Measurements from ENCODE around the gene CNP. TPM values are rescaled to one million over a fixed set of nuclear protein-coding genes. Genes with fewer than 3 reads are reported as not detected.
"Not testable (repeated sequence)": the region's sequence is repeated elsewhere in the genome, so short reads cannot be mapped to it uniquely, and the experiment has no call there.

The CNP gene
- total and polyA plus RNA-seq, 4 experiments from 2014 or later = 23.6 to 36.9 (median 33.4) TPM

- H3K27me3 ChIP-seq (ENCODE audit: insufficient read depth, low read length); CTCF ChIA-PET (ENCODE audit: partially characterized antibody); H3K4me3 ChIP-seq (ENCODE audit: low read length in 2 of 2); H3K9me3 ChIP-seq (ENCODE audit: control insufficient read depth in 1 of 2, low read length in 2 of 2); H3K36me3 Mint-ChIP-seq; H3K36me3 ChIP-seq (ENCODE audit: insufficient read depth, low read length); H3K9me3 Mint-ChIP-seq; DNase-seq; H3K27ac ChIP-seq (ENCODE audit: low read depth, low read length); H3K27me3 Mint-ChIP-seq: not testable (repeated sequence)
- POLR2A ChIA-PET (ENCODE audit: partially characterized antibody) = interaction anchor here (2.7 to 4.7 kb wide), 2 partner anchors 13 to 35 kb away, joined by 19 to 61 read pairs; partner anchors contain the start of genes ACLY and CNP
- intact Hi-C loops (cut with micrococcal nuclease) = loop anchor here (5.0 kb wide), 1 partner anchor 119 kb away; the partner anchor contains the start of genes FKBP10 and P3H4
- peak overlapping the region in 1 of 8 donors; percentile 4 for H3K4me3 Mint-ChIP-seq
- peak overlapping the region in 4 of 7 donors; percentile 37 to 91 (median 52) for H3K27ac Mint-ChIP-seq
- peaks cover 16 to 35% (median 23%) of the 10 kb centered on the region in 4 donors for H3K4me1 Mint-ChIP-seq
- H3K4me1 ChIP-seq (ENCODE audit: insufficient read depth, low read length) = peaks cover 23% of the 10 kb centered on the region
Observed at GRCh38 chr17:41931715-41932114, 34.9 kb upstream of the CNP start.

- Mint-ChIP-seq H3K27me3 (no peaks in the 10 kb centered on the region), H3K27ac (peak overlapping the region in 6 of 7 donors; percentile 3 to 91 (median 74)), H3K4me3 (peak overlapping the region in 3 of 8 donors; percentile 5 to 17 (median 17)), H3K9me3 (no peaks in the 10 kb centered on the region), H3K36me3 (no peaks in the 10 kb centered on the region), H3K4me1 (peaks cover 15 to 35% (median 23%) of the 10 kb centered on the region in 4 donors)
- no peak for DNase-seq
- no peaks in the 10 kb centered on the region for H3K27me3 ChIP-seq (ENCODE audit: insufficient read depth, low read length)
- ChIA-PET POLR2A (ENCODE audit: partially characterized antibody) (no interaction called here), CTCF (ENCODE audit: partially characterized antibody) (interaction anchor here (1.0 kb wide), 1 partner anchor 92 kb away, joined by 4 read pairs; no protein-coding TSS in a partner anchor)
- intact Hi-C loops (cut with micrococcal nuclease) = loop anchor here (5.0 kb wide), 1 partner anchor 121 kb away; the partner anchor contains the start of genes FKBP10 and P3H4
- peaks cover 23% of the 10 kb centered on the region for H3K4me1 ChIP-seq (ENCODE audit: insufficient read depth, low read length)
- no peaks in the 10 kb centered on the region for H3K36me3 ChIP-seq (ENCODE audit: insufficient read depth, low read length)
- no peaks in the 10 kb centered on the region for H3K9me3 ChIP-seq (ENCODE audit: control insufficient read depth in 1 of 2, low read length in 2 of 2)
- no peak overlapping the region for H3K27ac ChIP-seq (ENCODE audit: low read depth, low read length)
- H3K4me3 ChIP-seq (ENCODE audit: low read length in 2 of 2) = no peak overlapping the region
Observed at GRCh38 chr17:41932816-41933389, 33.7 kb upstream of the CNP start.

DNA sequence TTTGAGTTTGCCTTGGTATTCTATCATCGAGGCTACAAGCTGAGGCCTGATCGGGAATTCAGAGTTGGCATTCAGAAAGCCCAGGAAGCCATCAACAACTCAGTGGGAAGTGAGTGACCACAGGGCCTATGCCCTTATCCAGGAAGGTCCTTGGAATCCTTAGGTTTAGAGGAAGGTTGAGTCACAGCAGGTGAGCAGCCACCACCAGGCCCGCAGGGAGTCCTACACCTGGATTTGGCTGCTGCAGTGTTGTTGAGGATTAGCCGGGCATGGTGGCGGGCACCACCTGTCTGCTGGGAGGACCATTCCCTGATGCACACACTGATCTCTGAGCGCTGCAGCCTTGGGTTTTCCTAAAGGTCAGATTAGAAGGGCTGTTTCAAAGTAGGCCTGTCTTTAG lies 31.0 kb upstream of the CNP start:
- no peaks in the 10 kb centered on the region for H3K9me3 ChIP-seq (ENCODE audit: control insufficient read depth in 1 of 2, low read length in 2 of 2)
- no peak overlapping the region for H3K4me3 ChIP-seq (ENCODE audit: low read length in 2 of 2)
- no peaks in the 10 kb centered on the region for H3K36me3 Mint-ChIP-seq
- H3K27ac Mint-ChIP-seq = no peak overlapping the region
- no peaks in the 10 kb centered on the region for H3K9me3 Mint-ChIP-seq
- H3K4me1 ChIP-seq (ENCODE audit: insufficient read depth, low read length) = peaks cover 8% of the 10 kb centered on the region
- ChIA-PET POLR2A (ENCODE audit: partially characterized antibody) (no interaction called here), CTCF (ENCODE audit: partially characterized antibody) (interaction anchor here (1.4 kb wide), 2 partner anchors 30 to 83 kb away, joined by 3 read pairs; no protein-coding TSS in a partner anchor)
- DNase-seq = no peak
- no peak overlapping the region for H3K4me3 Mint-ChIP-seq
- H3K36me3 ChIP-seq (ENCODE audit: insufficient read depth, low read length) = no peaks in the 10 kb centered on the region
- no peaks in the 10 kb centered on the region for H3K27me3 Mint-ChIP-seq
- no peaks in the 10 kb centered on the region for H3K27me3 ChIP-seq (ENCODE audit: insufficient read depth, low read length)
- peaks cover 4 to 13% (median 6%) of the 10 kb centered on the region in 4 donors for H3K4me1 Mint-ChIP-seq
- intact Hi-C loops (cut with micrococcal nuclease) = no loop called here
- H3K27ac ChIP-seq (ENCODE audit: low read depth, low read length) = no peak overlapping the region

GRCh38 chr17:41937970-41938954 lies 28.3 kb upstream of the CNP start:
- no peaks in the 10 kb centered on the region for H3K27me3 Mint-ChIP-seq
- H3K4me3 Mint-ChIP-seq = no peak overlapping the region
- Histone ChIP-seq H3K27ac (ENCODE audit: low read depth, low read length) (no peak overlapping the region), H3K9me3 (ENCODE audit: control insufficient read depth in 1 of 2, low read length in 2 of 2) (no peaks in the 10 kb centered on the region), H3K4me3 (ENCODE audit: low read length in 2 of 2) (no peak overlapping the region), H3K4me1 (ENCODE audit: insufficient read depth, low read length) (no peaks in the 10 kb centered on the region), H3K36me3 (ENCODE audit: insufficient read depth, low read length) (no peaks in the 10 kb centered on the region), H3K27me3 (ENCODE audit: insufficient read depth, low read length) (no peaks in the 10 kb centered on the region)
- peak overlapping the region in 2 of 7 donors; percentile 23 for H3K27ac Mint-ChIP-seq
- intact Hi-C loops (cut with micrococcal nuclease) = no loop called here
- no peaks in the 10 kb centered on the region for H3K4me1 Mint-ChIP-seq
- H3K36me3 Mint-ChIP-seq = no peaks in the 10 kb centered on the region
- ChIA-PET CTCF (ENCODE audit: partially characterized antibody) (interaction anchor here (1.3 kb wide), 1 partner anchor 25 kb away, joined by 5 read pairs; no protein-coding TSS in a partner anchor), POLR2A (ENCODE audit: partially characterized antibody) (interaction anchor here (0.6 to 1.3 kb wide), 2 partner anchors 8 to 306 kb away, joined by 3 to 4 read pairs; partner anchors contain the start of gene ODAD4)
- DNase-seq = no peak
- H3K9me3 Mint-ChIP-seq = no peaks in the 10 kb centered on the region

- Histone ChIP-seq H3K9me3 (ENCODE audit: control insufficient read depth in 1 of 2, low read length in 2 of 2) (no peaks in the 10 kb centered on the region), H3K27me3 (ENCODE audit: insufficient read depth, low read length) (no peaks in the 10 kb centered on the region), H3K27ac (ENCODE audit: low read depth, low read length) (no peak overlapping the region), H3K4me1 (ENCODE audit: insufficient read depth, low read length) (no peaks in the 10 kb centered on the region), H3K36me3 (ENCODE audit: insufficient read depth, low read length) (no peaks in the 10 kb centered on the region), H3K4me3 (ENCODE audit: low read length in 2 of 2) (no peak overlapping the region)
- no peaks in the 10 kb centered on the region for H3K36me3 Mint-ChIP-seq
- CTCF ChIA-PET (ENCODE audit: partially characterized antibody) = no interaction called here
- H3K27ac Mint-ChIP-seq = no peak overlapping the region
- intact Hi-C loops (cut with micrococcal nuclease) = no loop called here
- POLR2A ChIA-PET (ENCODE audit: partially characterized antibody) = interaction anchor here (1.3 kb wide), 1 partner anchor 9 kb away, joined by 4 read pairs; the partner anchor contains the start of gene ODAD4
- no peak overlapping the region for H3K4me3 Mint-ChIP-seq
- DNase-seq = no peak
- no peaks in the 10 kb centered on the region for H3K4me1 Mint-ChIP-seq
- H3K27me3 Mint-ChIP-seq = no peaks in the 10 kb centered on the region
- no peaks in the 10 kb centered on the region for H3K9me3 Mint-ChIP-seq
Observed at GRCh38 chr17:41939044-41939692, 27.4 kb upstream of the CNP start.

- ChIA-PET CTCF (ENCODE audit: partially characterized antibody) (no interaction called here), POLR2A (ENCODE audit: partially characterized antibody) (interaction anchor here (1.3 kb wide), 1 partner anchor 9 kb away, joined by 4 read pairs; the partner anchor contains the start of gene ODAD4)
- H3K4me3 ChIP-seq (ENCODE audit: low read length in 2 of 2) = no peak overlapping the region
- no peak overlapping the region for H3K4me3 Mint-ChIP-seq
- no peaks in the 10 kb centered on the region for H3K36me3 ChIP-seq (ENCODE audit: insufficient read depth, low read length)
- no peaks in the 10 kb centered on the region for H3K27me3 Mint-ChIP-seq
- no peaks in the 10 kb centered on the region for H3K27me3 ChIP-seq (ENCODE audit: insufficient read depth, low read length)
- intact Hi-C loops (cut with micrococcal nuclease) = no loop called here
- no peak for DNase-seq
- H3K9me3 ChIP-seq (ENCODE audit: control insufficient read depth in 1 of 2, low read length in 2 of 2) = no peaks in the 10 kb centered on the region
- no peaks in the 10 kb centered on the region for H3K4me1 ChIP-seq (ENCODE audit: insufficient read depth, low read length)
- H3K9me3 Mint-ChIP-seq = no peaks in the 10 kb centered on the region
- H3K4me1 Mint-ChIP-seq = no peaks in the 10 kb centered on the region
- no peak overlapping the region for H3K27ac ChIP-seq (ENCODE audit: low read depth, low read length)
- H3K27ac Mint-ChIP-seq = no peak overlapping the region
- H3K36me3 Mint-ChIP-seq = no peaks in the 10 kb centered on the region
Observed at GRCh38 chr17:41939693-41940090, 26.9 kb upstream of the CNP start.
